M059J (cell line): Measurements from ENCODE around the gene CDK5RAP1. TPM values are rescaled to one million over a fixed set of nuclear protein-coding genes. Genes with fewer than 3 reads are reported as not detected.

Experiments
- DNase-seq: peaks from one replicate; pipeline ENCODE4 v3.0.0-alpha.2; 2012; ENCODE audit warnings: low read depth
- total RNA-seq: library from RNA; depleted of rRNA; stranded (reverse); fragments of >200 nt; shearing (Covaris generic); gene quantifications from 2 replicates; pipeline ENCODE4 v1.2.3, GENCODE V29; 2014

CDK5RAP1 gene
- total RNA-seq, 1 experiment from 2014 or later: 28.5 TPM

DNA sequence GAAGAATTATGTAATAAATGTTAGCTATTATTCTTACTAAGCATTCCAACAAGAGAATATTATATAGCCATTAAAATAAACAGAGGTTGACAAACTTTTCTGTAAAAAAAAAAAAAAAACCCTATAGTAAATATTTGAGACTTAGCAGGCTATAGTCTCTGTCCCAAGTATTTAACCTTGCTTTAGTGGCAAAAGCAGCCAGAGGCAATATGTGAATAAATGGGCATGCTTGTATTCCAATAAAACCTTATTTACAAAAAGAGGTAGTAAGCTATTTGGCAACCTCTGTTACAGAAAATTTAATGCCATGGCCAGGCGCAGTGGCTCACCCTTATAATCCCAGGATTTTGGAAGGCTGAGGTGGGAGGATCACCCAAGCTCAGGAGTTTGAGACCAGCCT lies 14.6 kb downstream of the CDK5RAP1 start:
- no peak for DNase-seq

DNA sequence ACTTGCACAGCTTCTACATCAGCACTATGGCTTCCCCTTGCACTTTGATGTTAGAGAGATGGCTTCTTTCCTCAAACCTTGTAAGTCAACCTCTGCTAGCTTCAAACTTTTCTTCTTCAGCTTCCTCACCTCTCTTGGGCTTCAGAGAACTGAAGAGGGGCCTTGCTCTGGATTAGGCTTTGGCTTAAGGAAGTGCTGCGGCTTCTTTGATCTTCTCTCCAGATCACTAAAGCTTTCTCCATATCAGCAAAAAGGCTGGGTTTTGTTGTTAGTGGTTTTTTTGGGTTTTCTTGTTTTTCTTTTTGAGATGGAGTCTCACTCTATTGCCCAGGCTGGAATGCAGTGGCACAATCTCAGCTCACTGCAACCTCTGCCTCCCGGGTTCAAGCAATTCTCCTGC lies 24.0 kb downstream of the CDK5RAP1 start:
- no peak for DNase-seq

DNA sequence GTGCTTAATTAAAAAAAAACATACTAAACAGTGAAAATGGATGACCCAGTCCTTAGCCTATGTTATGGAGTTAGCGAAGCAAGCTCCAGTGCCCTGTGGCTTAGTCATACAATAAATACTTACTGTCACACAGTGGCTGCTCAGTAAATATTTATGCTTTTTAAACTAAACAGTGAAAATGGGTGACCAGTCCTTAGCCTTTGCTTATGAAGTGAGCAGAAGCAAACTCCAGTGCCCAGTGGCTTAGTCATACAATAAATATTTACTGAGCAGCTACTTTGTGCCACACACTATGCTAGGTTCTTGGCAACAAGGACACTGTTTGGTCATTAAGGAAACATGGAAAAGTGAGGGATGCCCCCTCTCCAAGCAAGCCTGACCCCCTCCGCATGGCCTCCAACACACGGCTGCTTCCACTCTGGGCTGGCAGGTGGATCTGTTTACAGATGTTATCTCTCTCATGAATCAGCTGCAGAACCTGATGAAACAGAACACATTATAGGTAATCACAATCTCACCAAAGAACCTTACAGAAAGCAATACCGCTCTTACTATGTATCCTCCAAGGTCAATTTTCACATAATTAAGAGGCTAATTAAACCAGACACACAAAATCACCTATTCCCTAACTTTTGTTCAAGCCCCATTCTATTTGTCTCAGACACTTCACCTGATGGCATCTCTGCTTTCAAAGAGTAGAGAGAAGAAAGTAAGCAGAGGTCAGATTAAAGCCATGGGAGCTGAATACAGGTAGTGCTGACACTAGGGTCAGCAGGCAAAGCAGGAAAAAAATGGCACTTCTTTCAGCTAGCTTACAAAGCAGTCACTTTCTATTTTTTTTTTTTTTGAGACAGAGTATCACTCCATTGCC lies 27.3 kb downstream of the CDK5RAP1 start:
- DNase-seq: peak; percentile 98

DNA sequence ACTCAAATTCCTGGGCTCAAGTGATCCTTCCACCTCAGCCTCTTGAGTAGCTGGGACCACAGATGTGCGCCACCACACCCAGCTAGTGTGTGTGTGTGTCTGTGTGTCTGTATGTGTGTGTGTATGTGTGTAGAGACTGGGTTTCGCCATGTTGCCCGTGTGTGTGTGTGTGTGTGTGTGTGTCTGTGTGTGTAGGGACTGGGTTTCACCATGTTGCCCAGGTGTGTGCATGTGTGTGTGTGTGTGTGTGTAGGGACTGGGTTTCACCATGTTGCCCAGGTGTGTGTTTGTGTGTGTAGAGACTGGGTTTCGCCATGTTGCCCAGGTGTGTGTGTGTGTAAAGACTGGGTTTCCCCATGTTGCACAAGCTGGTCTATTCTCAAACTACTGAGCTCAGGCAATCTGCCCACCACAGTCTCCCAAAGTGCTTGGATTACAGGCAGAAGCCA lies 28.3 kb downstream of the CDK5RAP1 start:
- peak; percentile 48 for DNase-seq

DNA sequence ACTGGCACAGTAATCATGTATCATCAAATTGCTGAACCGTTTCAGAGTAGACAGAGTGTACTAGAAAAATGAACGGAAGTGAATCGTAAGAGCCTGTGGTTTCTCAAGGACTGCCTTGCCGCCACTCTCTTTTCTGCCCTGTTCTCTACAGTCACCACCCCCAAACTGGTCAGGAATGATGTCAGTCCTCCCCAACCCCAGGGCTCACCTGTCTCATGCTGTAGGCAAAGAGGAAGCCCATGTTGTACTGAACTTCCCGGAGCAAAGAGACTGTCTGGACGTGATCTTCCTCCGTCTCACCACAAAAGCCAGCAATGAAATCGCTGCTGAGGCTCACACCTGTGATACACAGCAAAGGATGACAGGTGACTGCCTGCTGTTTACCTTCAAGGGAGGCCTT lies 31.0 kb downstream of the CDK5RAP1 start:
- DNase-seq: peak; percentile 57

DNA sequence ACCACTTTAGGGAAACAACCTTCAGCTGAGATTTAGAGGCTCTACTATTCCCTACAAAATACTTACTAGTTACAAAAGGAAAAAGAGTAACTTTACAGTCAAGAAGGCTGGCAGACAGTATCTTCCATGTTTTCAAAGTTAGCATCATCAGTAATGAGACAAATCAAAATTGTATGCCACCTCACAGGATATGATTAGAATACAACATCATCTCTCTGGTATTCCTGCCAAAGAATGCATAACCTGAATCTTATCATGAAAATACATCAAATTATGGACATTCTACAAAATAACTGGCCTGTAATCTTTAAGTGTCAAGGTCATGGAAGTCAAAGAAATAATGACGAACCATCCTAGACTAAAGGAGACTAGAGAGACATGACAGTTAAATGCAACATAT lies 38.4 kb downstream of the CDK5RAP1 start:
- no peak for DNase-seq

DNA sequence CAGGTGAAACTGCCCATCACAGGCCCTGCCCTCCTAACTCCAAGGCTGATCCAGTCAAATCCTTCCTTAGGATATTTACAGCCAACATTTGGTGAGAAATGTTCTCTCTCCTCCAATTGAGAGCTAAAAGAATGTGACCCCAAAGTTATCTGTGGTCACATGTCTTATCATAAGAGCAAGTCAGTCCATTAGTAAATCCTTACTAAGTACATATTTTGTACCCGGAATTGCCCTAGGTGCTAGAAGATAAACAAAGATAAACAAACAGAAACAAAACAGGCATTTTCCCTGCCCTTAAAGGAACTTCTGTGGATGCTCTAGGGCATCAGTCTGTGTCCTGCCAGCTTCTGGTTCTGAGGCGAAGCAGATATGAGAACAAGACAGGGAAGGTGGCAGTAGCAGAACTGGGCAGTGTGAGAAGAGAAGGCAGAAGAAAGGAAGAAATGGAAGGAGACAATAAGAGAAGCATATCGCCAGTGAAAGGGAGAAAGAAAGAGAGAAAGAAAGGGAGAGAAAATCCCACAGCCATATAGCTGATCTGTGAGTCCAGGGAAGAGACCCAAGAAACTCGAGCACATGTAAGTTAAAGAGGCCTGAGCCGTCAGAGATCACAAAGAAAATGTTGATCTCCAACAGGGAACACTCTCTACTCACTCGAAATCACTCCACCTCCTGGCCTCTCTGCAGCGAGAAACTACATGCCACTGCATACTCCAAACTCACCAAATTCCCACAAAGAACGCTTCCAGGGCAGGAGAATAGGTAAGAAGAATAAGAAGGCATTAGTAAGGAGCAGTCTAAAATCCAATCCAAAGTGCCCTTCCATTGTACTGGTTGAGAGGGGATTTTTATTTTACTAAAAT lies 41.7 kb downstream of the CDK5RAP1 start:
- DNase-seq: peak; percentile 8

DNA sequence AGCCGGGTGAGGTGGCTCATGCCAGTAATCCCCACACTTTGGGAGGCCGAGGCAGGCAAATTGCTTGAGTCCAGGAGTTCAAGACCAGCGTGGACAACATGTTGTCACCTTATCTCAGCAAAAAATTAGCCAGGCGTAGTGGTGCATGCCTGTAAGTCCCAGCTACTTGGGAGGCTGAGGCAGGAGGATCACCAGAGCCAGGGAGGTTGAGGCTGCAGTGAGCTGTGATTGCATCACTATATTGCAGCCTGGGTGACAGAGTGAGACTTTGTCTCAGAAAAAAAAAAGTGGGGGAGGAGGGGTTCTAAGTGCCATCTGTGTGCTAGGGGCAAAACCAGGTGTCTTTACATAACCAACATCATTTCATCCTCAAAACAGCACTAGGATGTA lies 48.3 kb downstream of the CDK5RAP1 start:
- DNase-seq: no peak

DNA sequence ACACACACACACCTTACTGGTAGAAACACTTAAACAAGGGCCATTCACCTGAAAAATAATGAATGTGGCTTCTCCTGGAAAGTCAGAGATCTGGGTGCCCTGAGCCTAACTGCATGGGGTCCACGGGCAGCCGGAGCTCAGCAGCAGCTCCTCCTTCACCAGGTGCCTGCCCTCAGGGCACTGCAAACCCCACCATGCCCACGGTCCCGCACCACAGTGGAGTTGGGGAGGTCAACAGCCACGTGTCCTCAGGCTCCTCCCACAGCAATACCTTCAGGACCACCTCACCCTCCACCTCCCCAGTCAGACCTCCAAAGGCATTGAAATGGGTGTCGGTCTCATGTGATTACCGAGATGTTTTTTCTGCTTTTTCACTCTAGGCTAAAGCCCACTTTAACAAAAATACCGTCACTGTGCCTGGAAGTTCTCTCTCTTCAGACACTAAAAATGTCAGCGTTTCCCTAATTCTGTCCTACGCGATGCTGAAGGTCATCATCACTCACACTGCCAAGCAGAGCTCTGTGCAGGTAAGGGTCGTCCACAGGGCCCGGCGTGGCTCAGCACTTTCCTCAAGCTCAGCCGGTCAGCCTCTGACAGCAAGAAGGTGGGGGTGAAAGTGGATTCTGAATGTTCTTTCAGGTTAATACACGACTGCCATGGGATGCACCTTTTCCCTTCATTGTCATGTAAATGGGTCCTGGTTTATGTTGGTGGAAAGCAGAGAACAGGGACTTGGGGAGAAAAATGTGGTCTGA lies 48.9 kb downstream of the CDK5RAP1 start:
- DNase-seq: no peak

DNA sequence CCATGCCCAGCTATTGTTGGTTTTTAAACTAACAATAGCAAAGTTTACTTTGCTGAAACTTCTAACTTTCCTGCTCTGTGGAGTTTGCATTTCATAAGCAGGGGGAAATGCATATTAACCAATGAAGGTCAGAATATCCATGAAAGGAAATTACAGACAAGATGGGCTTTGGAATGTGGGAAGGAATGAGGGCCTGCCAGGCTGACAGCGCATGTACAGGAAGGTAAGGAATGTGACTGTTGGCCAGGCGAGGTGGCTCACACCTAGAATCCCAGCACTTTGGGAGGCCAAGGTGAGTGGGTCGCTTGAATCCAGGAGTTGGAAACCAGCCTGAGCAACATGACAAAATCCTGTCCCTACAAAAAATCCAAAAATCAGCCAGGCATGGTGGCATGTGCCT lies 49.6 kb downstream of the CDK5RAP1 start:
- DNase-seq: no peak

DNA sequence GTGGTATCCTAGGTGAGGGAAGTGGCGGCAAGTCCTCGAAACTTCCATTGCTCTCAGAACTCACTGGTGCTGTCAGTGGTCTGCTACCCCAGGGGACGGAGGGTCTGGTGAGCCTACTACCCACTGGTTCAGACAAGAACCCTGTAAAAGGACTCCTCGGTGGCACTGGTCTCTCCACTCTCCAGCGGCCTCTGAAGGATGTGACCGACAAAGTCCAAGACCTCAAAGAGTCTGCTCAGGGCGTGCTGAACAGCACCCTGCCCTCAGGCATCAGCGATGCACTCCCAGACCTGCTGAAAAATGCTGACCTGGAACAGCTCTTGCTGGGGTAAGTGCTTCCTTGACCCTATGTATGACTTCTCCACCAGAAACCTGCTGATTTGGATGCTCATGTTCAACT lies 51.8 kb downstream of the CDK5RAP1 start:
- DNase-seq: no peak

DNA sequence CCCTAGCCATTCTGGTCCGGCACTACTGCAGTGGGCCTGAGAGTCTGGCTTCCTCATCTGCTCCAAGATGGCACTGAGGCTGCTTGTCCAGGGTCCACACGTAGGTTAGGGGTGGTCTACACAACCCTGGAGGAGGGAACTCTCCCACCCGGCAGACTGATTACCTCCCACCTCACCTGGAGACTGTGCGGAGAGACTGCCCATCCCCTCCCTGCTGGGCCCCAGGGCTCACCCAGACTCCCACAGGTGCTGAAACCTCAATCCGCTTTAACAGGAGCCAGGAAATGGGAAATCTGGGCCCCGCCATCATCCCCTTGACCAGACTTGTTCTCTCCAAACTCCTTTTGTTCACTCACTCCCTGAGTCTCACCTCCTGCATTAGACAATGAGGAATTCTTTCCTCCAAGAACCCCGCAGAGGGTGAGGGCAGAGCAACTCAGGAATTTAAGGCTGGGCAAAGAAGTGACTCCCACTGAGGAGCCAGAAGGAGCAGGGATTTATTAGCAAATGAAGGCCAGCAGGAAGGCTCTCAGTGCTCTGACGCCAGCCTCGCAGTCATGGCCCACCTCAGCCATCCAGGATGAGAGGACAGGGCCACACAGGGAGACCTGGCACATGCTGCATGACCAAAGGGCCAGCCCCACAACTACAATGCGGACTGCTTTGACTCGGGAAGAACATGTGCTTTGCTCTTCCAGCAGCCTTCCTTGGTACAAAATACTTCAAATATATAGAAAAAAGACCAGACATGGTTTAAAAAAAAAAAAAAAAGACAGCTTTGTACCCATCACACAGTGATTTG lies 53.0 kb downstream of the CDK5RAP1 start:
- DNase-seq: no peak

DNA sequence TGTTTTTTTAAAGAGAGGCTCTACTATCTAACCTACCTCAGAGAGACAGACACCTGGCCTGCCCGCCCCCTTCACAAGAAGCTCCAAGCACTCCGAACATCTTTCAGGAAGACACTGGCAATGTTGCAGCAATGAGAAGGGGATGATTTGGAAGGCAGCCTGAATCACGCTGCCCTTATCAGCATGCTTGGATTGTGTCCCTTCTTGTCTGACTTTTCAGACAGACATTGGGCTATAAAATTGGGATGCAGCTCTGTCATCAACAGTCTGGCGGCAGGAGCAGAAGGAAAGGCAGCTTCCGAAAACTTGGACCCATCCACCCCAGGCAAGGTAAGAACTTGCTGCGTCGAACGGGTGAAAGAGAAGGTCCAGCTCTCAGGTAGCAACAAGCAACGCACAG lies 56.0 kb downstream of the CDK5RAP1 start:
- DNase-seq: no peak

DNA sequence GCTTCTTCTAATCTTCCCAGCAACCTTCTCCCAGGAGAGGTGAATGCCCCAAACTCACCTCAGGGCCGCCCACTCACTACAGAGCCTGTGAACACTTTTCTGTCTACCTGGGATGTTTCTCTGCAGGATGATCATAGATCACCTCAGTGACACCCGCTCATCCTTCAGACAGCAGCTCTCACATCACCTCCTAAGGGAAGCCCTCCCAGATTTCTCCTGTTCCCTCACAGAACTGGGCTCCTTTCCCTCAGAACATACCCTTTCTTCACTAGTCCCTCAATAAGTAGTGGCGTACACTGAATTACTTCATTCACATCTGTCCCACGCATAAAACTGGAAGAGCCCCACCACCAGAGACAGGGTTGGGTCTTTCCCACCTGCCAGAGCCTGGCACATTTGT lies 57.8 kb downstream of the CDK5RAP1 start:
- no peak for DNase-seq

DNA sequence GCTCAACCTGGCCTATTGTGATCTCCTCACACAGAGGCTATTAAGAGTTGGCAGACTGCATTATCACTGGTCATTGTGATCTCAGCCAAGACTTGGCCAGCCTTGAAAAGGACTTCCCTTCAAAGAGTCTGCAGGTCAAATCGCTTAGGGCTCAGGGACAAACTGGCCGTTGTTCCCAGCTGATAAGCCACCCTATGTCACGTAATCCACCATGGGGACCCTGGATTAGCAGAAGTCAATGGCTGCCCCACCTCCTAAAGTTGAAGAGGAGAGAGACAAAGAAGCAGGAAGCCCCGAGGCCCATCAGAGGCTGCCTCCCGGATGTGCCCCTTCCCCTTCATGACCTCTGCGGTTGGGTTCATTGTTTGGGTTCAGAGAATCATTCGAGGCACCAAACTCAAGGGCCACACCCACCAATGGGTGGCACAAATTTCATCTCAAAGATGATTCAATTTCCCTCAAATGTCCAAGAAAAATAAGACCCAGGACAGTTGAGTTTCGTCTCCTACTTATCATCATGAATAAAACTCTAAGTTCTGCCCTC lies 61.7 kb downstream of the CDK5RAP1 start:
- DNase-seq: no peak

DNA sequence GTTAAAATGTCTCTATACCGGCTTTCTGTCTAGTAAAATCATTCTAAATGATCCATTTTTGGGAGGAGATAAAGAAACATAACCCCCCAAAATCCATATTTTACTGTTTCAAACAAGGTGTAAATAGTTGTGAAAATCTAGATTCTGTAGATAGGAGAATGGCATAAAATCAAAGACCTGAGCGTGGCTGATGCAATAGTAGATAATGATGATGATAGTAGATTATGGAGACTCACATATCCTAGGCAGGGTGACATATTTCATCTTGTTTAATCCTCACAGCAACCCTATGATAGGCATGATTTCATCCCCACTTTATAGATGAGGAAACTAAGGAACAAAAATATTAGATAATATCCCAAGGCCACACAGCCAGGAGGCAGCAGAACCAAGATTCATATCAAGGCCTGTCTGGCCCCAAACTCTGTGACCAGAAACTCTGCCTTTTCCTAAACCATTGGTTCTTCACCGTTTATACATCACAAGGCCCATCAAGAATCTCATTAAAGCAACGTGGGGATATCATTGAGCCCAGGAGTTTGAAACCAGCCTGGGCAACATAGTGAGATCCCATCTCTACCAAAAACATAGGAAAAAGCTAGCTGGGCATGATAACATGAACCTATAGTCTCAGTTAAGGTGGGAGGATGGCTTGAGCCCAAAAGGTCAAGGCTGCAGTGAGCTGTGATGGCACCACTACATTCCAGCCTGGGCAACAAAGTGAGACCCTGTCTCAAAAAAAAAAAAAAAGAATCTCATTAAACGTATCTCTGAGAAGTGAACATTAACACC lies 62.7 kb downstream of the CDK5RAP1 start:
- no peak for DNase-seq

DNA sequence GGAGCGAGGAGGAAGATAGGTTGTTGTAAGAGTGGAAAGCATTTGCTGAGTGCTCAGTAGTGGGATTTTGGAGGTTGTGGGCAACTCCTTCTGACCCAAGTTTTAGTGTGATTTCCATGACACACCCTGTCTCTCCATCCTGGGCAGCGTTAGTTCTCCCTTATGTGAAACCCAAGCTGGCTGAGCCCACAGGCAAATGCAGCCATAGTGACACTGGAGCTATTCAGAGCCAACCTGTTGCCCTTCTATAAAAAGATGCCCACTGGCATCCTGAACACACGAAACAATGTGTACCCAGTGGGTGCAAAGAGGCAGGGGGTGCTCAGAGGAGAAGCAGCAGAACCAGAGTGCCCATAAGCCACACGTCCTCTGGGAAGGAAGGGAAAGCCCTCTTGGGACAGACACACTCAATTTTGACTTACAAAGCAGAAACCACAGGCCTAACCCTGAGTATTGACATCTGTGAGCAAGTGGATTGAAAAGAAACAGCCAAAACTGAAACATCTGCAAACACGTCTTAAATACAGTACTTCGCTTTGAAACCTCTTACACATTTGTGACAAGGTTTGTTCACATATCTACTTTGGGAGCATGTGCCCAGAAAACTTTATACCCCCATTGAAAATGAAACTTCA lies 63.7 kb downstream of the CDK5RAP1 start:
- DNase-seq: no peak

DNA sequence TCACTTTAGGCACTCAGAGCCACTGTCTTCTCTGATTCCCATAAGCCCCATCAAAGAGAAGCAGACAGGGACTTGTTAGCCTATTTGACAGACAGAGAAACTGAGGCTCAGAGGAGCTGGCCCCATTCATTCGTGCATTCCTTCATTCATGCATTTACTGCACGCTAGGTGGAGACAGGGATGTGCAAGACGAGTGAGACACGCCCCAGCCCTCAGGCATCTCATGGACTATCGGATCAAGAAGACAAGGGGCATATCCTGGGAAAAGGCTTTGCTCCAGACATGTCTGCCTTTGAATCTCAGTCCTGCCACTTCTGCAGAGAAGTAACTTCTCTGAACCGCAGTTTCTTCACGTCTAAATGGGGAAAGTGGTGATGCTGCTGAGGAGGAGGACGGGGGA lies 64.2 kb downstream of the CDK5RAP1 start:
- peak; percentile 36 for DNase-seq

DNA sequence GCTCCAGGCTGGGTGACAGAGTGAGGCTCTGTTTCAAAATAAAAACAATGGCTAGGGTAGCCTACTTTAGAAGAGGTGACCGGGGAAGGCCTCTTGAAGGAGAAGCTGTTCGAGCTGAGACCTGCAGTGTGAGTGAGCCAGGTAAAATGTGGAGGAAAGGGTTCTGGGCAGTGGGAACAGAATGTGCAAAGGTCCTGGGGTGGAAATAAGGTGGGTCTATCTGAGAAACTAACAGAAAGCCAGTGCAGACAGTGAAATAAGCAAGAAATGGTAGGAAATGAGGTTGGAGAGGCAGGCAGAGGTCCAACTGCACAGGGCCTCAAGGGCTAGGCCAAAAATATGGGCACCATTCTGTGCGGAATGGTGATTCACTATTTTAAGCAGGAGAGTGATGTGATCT lies 64.9 kb downstream of the CDK5RAP1 start:
- DNase-seq: no peak

DNA sequence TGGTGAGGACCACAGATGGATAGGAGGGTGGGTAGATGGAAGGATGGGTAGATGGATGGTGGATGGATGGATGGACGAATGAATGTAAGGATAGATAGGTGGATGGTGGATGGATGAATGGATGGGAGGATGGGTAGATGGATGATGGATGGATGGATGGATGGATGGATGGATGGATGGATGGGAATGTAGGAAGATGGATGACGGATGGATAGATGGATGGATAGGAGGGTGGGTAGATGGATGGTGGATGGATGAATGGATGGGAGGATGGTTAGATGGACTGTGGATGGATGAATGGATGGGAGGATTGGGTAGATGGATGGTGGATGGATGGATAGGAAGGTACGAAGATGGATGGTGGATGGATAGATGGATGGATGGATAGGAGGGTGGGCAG lies 67.2 kb downstream of the CDK5RAP1 start:
- DNase-seq: no peak
